ENCODE data around the gene PSME2.

The PSME2 gene

DNA sequence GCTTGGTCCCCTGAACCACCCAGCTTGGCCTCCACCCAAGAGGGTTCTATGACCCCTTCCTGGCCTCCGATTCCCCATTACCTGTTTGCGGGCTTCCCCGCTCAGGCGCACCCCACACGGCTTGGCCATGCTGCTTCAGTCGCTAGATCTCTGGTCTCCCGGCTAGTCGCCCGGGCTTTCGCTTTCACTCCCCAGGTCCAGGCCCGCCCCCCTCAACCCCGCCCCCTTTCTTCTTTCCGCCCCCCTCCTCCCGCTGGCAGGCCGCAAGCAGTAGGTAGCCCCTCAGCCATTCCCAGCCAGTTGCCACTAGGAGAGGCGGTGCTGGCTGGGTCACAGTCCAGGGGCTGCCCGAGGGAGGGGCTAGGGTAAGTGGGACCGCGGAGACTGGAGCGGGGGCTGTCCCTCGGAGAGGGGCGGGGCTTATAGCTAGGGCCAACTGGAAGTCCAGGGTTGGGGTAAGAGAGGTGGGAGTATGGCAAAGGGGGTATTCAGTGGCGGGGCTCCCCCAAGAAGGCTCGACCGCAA lies at the start of gene PSME2:
Gene PSME2 (minus strand): TSS at position 158 of the 525 bp plus-strand sequence. CDS start 29 bp downstream, at position 129.
- TF ChIP-seq, protein P1, sequence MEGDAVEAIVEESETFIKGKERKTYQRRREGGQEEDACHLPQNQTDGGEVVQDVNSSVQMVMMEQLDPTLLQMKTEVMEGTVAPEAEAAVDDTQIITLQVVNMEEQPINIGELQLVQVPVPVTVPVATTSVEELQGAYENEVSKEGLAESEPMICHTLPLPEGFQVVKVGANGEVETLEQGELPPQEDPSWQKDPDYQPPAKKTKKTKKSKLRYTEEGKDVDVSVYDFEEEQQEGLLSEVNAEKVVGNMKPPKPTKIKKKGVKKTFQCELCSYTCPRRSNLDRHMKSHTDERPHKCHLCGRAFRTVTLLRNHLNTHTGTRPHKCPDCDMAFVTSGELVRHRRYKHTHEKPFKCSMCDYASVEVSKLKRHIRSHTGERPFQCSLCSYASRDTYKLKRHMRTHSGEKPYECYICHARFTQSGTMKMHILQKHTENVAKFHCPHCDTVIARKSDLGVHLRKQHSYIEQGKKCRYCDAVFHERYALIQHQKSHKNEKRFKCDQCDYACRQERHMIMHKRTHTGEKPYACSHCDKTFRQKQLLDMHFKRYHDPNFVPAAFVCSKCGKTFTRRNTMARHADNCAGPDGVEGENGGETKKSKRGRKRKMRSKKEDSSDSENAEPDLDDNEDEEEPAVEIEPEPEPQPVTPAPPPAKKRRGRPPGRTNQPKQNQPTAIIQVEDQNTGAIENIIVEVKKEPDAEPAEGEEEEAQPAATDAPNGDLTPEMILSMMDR (IDR thresholded peaks at IDR 0.05; ENCODE audit: extremely low read depth, missing control alignments), result no peak
- peak; percentile 97 for DNase-seq (ENCODE audit: low spot score)

DNA sequence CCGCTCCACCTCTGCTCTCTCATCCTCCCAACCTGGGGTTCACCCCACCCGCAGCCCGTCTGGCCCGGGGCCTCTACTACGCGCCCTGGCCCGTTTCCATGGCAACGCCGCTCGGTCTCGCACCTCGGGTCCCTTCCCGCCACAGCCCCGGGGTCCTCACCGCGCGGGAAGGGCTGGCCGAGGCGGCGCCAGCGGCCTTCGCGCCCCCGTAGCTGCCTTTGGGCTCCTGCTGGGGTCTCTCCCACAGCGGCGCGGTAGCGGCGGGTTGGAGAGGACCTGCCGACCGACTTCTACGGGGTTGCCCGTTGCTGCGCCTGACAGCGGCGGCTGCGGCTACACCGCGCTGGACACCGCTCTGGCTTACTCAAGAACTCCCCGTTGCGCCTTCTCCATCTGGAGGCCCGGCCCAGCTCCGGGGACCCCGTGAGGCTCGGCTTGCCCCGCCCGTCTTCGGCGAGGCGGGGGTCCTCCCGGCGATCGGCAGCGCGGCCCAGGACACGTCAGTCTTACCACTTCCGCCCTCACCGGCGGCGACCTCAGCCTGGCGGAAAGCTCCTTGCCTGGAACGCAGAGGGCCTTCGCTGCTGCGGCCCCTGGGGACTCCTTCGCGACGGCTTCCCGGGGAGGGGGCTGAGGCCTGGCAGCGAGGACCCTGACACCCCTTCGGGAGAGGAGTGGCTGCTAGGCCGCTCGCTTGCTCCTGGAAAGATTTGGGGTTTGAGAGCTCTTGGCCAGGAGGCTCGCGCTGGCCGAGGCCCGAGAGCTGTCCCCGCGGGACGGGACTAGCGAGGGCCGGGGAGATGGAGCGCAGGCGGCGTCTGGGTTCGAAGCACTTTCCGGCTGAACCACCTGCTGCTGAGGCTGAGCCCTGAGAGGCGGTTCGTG lies 49.0 kb upstream of the PSME2 start, which contains the start of gene TM9SF1:
Gene TM9SF1 (minus strand): TSS at position 256 of the 885 bp plus-strand sequence. CDS start 422 bp downstream, outside the sequence.
- TF ChIP-seq, protein P1 (IDR thresholded peaks at IDR 0.05; ENCODE audit: extremely low read depth, missing control alignments), result no peak
- peak; percentile 94 for DNase-seq (ENCODE audit: low spot score)

DNA sequence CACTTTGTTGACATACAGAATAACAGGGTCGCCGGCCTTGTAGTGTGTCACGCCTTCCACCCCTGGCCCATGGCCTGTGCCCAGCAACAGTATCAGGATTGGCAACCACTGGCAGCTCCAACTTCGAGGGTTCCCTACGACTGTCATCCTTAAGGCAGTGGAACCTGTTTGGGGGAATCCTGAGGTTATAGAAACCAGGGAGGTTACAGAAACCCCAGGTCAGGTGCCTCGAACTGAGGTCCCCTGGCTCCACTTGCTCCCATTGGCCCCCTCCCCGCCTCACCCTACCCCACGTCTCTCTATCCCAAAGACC lies 48.4 kb upstream of the PSME2 start:
- TF ChIP-seq, protein P1 (IDR thresholded peaks at IDR 0.05; ENCODE audit: extremely low read depth, missing control alignments), result no peak
- DNase-seq (ENCODE audit: low spot score), result no peak

- TF ChIP-seq, protein P1 (IDR thresholded peaks at IDR 0.05; ENCODE audit: extremely low read depth, missing control alignments), result no peak
- no peak for DNase-seq (ENCODE audit: low spot score)
Observed at GRCh38 chr14:24194186-24194872, 47.9 kb upstream of the PSME2 start.

GRCh38 chr14:24192933-24193332 lies 46.5 kb upstream of the PSME2 start:
- TF ChIP-seq, protein P1 (IDR thresholded peaks at IDR 0.05; ENCODE audit: extremely low read depth, missing control alignments), result no peak
- DNase-seq (ENCODE audit: low spot score), result no peak

GRCh38 chr14:24190416-24190815 lies 44.0 kb upstream of the PSME2 start:
- TF ChIP-seq, protein P1 (IDR thresholded peaks at IDR 0.05; ENCODE audit: extremely low read depth, missing control alignments), result no peak
- no peak for DNase-seq (ENCODE audit: low spot score)

- DNase-seq (ENCODE audit: low spot score), result no peak
Observed at GRCh38 chr14:24189460-24189859, 43.0 kb upstream of the PSME2 start.

More at GRCh38 chr14:24189460-24189859, 43.0 kb upstream of the PSME2 start:
- TF ChIP-seq, protein P1 (IDR thresholded peaks at IDR 0.05; ENCODE audit: extremely low read depth, missing control alignments), result no peak

Data from GM20000 (cell line).